Bronchial epithelial cell (primary cell): ENCODE results near the gene TCF7L2. TPM values are rescaled to one million over a fixed set of nuclear protein-coding genes. Genes with fewer than 3 reads are reported as not detected.
A peak's percentile ranks its signal among the peaks of the same experiment; 100 is the strongest.

ENCODE experiments used
- DNase-seq: peaks from one replicate; pipeline ENCODE4 v3.0.0-alpha.2; 2010; ENCODE audit warnings: low read depth
- FAIRE-seq: peaks from 2 replicates; lab custom pipeline; 2011; peaks lifted over from hg19 to GRCh38; lab: Jason Lieb, UNC
- H3K27me3 ChIP-seq: 2 replicates; pipeline ENCODE4 v1.5.1; 2011; ENCODE audit warnings: low read length; ENCODE audit not compliant: control insufficient read depth, insufficient read depth
- H3K36me3 ChIP-seq: 2 replicates; pipeline ENCODE4 v1.5.1; 2011; ENCODE audit warnings: low read length; ENCODE audit not compliant: control insufficient read depth, insufficient read depth
- H3K4me3 ChIP-seq: 2 replicates; pipeline ENCODE4 v1.5.1; 2011; ENCODE audit warnings: mild to moderate bottlenecking, low read depth, low read length, control low read depth
- total RNA-seq: library from RNA; depleted of rRNA; stranded (reverse); fragments of >200 nt; gene quantifications from 2 replicates; pipeline ENCODE4 v1.2.1, GENCODE V29; 2014
- TF ChIP-seq, protein P1 (sequence below): IDR thresholded peaks from 2 replicates; pipeline ENCODE4 v1.5.1; 2011; ENCODE audit warnings: mild to moderate bottlenecking, moderate library complexity, low read length, control low read depth, inconsistent platforms; ENCODE audit not compliant: insufficient read depth, severe bottlenecking

Gene TCF7L2
- total RNA-seq, 1 donor from 2014 or later: 1.1 TPM

DNA sequence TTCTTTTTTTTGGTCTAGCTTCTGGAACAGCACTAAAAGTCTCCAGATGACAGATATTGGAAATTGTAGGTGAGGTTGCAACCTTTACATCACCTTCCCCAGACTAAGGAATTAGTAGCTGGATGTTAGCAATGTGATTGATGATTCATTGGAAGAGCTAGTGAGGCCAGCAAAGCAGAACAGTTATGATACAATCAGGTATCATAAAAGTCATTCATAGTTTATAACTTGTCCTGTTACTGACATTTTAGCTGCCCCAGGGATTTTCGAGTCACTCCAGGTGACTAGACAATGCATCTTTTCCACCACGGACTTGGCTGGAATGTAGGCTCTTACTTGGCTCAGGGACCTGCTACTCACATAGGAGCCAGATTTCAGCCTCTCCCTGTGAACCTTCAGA is 15.9 kb upstream of the TCF7L2 start:
- TF ChIP-seq, protein P1, sequence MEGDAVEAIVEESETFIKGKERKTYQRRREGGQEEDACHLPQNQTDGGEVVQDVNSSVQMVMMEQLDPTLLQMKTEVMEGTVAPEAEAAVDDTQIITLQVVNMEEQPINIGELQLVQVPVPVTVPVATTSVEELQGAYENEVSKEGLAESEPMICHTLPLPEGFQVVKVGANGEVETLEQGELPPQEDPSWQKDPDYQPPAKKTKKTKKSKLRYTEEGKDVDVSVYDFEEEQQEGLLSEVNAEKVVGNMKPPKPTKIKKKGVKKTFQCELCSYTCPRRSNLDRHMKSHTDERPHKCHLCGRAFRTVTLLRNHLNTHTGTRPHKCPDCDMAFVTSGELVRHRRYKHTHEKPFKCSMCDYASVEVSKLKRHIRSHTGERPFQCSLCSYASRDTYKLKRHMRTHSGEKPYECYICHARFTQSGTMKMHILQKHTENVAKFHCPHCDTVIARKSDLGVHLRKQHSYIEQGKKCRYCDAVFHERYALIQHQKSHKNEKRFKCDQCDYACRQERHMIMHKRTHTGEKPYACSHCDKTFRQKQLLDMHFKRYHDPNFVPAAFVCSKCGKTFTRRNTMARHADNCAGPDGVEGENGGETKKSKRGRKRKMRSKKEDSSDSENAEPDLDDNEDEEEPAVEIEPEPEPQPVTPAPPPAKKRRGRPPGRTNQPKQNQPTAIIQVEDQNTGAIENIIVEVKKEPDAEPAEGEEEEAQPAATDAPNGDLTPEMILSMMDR: no peak
- Histone ChIP-seq H3K36me3 (no peaks in the 10 kb centered on the region), H3K4me3 (no peak overlapping the region), H3K27me3 (no peaks in the 10 kb centered on the region)
- DNase-seq (peak; percentile 29), FAIRE-seq (no peak)

DNA sequence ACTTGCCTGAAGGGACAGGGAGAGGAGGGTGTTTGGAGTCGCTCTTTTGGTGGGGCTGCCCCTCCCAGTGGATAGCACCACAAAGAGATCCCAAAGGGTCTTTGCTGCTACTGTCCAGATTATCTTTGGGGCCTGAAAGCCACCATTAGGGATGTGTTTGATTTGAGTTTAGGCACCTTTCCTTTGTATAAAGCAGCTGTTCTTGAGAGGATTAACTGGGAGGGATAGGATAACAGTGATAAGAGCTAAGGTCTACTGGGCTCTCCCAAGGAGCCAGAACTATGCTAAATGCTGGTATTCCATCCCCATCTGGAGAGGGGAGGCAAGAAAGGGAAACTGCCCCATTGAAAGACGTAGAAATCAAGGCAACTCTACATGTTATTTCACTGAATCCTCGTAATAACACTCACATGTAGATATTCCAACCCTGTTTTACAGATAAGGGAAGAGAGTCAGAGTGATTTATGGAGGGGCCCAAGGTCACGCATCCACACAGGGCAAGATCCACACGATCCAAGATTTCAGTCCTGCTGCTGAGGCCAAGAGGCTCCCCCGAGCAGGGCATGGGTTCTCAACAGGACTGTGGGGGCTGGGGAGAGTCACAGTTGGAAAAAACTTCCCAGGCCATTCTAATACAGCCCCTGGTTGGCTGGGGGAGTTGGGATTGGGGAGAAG is 11.1 kb upstream of the TCF7L2 start:
- DNase-seq (no peak), FAIRE-seq (no peak)
- Histone ChIP-seq H3K36me3 (no peaks in the 10 kb centered on the region), H3K27me3 (no peaks in the 10 kb centered on the region), H3K4me3 (no peak overlapping the region)
- TF ChIP-seq, protein P1: no peak

DNA sequence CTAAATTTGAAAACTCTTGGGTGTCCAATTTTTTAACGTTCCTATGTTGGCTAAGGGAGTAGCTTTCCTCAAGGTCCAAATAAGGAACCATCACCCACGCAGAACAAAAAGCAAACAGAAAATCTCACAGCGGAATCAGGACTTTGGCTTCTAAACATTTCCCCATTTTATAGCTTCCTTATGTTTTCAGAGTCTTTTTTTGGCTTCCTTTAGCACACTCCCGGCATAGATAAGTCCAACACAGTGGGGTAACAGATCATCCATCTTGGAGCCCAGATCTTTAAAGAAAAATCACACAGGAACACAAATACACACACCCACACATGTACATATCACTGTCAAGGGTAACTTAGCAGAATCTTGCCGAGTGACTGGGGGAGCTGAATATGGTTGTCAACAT is 4.2 kb upstream of the TCF7L2 start:
- H3K4me3 ChIP-seq: no peak overlapping the region
- TF ChIP-seq, protein P1: no peak
- no peaks in the 10 kb centered on the region for H3K27me3 ChIP-seq
- no peaks in the 10 kb centered on the region for H3K36me3 ChIP-seq
- FAIRE-seq: no peak
- DNase-seq: no peak

DNA sequence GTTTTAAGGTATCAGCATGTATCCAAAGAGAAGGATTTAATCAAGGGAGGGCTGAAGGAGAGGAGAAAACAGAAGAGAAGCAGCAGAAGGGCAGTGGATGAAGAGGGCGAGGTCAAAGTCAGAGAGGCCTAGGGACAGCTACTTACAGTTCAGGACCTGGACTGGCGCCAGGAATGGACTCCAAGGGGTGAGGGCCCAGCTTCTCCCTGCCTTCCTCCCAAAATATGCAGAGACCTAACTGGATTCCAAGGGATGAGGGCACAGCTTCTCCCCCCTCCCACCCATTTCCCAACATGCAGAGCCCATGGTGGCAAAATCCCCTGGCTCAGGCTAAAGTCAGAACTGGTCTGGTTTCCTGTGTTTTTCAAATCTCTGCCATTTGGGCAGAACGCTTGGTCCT is 3.4 kb upstream of the TCF7L2 start:
- Histone ChIP-seq H3K36me3 (no peaks in the 10 kb centered on the region), H3K4me3 (no peak overlapping the region), H3K27me3 (no peaks in the 10 kb centered on the region)
- TF ChIP-seq, protein P1: no peak
- FAIRE-seq (no peak), DNase-seq (no peak)

DNA sequence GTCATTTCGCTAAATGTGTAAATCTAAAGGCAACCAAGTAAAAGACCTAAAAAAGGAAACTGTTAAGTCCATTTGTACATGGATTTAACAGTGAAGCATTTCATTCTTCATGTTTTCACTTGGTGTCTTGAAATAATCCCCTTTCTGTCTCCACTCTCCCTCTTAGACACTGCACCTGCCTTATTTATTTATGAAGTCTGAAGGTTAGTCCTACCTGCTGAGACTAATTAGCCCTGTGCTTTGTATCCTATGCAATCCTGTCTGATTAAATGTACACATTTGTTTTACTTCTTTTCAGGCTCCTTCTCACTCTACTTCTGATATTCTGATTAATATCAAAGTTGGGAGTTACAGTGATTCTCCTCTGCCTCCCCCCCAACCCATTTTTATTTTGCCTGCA is 1.9 kb upstream of the TCF7L2 start:
- DNase-seq: no peak
- TF ChIP-seq, protein P1: no peak
- H3K27me3 ChIP-seq: no peaks in the 10 kb centered on the region
- no peak for FAIRE-seq
- no peaks in the 10 kb centered on the region for H3K36me3 ChIP-seq
- no peak overlapping the region for H3K4me3 ChIP-seq

DNA sequence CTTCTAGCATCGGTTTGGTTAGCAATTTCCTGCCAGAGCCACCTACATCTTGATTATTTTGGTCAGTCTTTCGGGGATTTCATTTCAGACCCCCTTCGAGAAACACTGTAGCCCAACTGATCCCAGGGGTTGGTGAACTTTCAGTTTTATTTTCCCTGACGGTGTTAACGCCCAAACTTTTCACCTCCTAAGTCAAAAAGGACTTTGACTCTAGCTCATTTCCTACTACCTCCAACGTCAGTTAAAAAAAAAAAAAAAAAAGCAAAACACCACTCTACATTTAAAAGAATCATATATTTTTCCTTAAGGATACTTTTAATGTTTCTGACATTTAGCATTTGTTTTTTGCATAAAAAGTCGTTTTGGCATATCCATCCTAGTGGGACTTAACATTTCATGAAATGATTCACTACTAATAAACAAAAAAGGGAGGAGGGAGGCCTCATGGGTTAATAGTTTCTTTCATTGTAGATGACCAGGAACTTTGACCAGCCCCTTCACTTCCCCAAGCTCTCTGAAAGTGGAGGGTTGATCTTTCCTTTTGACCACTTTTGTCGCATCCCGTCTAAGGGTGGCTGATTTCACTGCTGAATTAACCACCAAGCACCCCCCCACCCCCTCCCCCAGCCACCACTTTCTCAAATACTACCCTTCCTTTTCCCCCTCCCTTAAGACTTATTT is 764 bp upstream of the TCF7L2 start:
- TF ChIP-seq, protein P1: no peak
- FAIRE-seq (no peak), DNase-seq (no peak)
- Histone ChIP-seq H3K4me3 (peak overlapping the region; percentile 49), H3K27me3 (no peaks in the 10 kb centered on the region), H3K36me3 (no peaks in the 10 kb centered on the region)
